A673 (cell line): Measurements from ENCODE around the gene TEX53. TPM values are rescaled to one million over a fixed set of nuclear protein-coding genes. Genes with fewer than 3 reads are reported as not detected.

ENCODE experiments used
- BruUV-seq: library from RNA; stranded (reverse); fragments of 400-500 nt; replicated peaks from 2 replicates; lab custom pipeline; 2021; lab: Mats Ljungman, UMichigan
- CTCF ChIA-PET: fragments of 300-600 bp; sonication (Branson Sonifier 250); formaldehyde crosslinking; loops from one replicate; lab custom pipeline; 2022; ENCODE audit warnings: antibody characterized with exemption; lab: Charles Lee
- POLR2A ChIA-PET: fragments of 300-600 bp; sonication (Branson Sonifier 250); formaldehyde crosslinking; loops from one replicate; lab custom pipeline; 2022; ENCODE audit warnings: antibody characterized with exemption; ENCODE audit not compliant: low non-redundant PET; lab: Charles Lee
- DNase-seq: peaks from one replicate; pipeline ENCODE4 v3.0.0-alpha.2; 2015; ENCODE audit warnings: low spot score
- H3K27ac ChIP-seq: fragments of 200-600 bp; sonication (generic); 2 replicates; pipeline ENCODE4 v1.5.1; 2016; ENCODE audit warnings: mixed run types, low read depth, mild to moderate bottlenecking, mixed read lengths, antibody characterized with exemption, low read length; ENCODE audit not compliant: poor library complexity, severe bottlenecking
- H3K27me3 ChIP-seq: fragments of 200-600 bp; sonication (generic); replicated peaks from 2 replicates; pipeline ENCODE4 v1.6.1; 2017; ENCODE audit warnings: mixed run types, low read depth, mild to moderate bottlenecking, mixed read lengths, antibody characterized with exemption, low read length; ENCODE audit not compliant: insufficient read depth, poor library complexity
- H3K36me3 ChIP-seq: fragments of 200-600 bp; sonication (generic); 2 replicates; pipeline ENCODE4 v1.6.1; 2016; ENCODE audit warnings: mixed run types, mild to moderate bottlenecking, mixed read lengths, antibody characterized with exemption, low read length; ENCODE audit not compliant: insufficient read depth, poor library complexity, severe bottlenecking
- H3K4me1 ChIP-seq: fragments of 200-600 bp; sonication (generic); 2 replicates; pipeline ENCODE4 v1.6.1; 2017; ENCODE audit warnings: mixed run types, mild to moderate bottlenecking, mixed read lengths, antibody characterized with exemption, low read length; ENCODE audit not compliant: insufficient read depth, poor library complexity, severe bottlenecking
- H3K4me3 ChIP-seq: fragments of 200-600 bp; sonication (generic); 2 replicates; pipeline ENCODE4 v1.5.1; 2016; ENCODE audit warnings: low read depth, mixed run types, mild to moderate bottlenecking, mixed read lengths, low read length; ENCODE audit not compliant: poor library complexity, severe bottlenecking
- H3K9me3 ChIP-seq: fragments of 200-600 bp; sonication (generic); 2 replicates; pipeline ENCODE4 v1.6.1; 2016; ENCODE audit warnings: mixed run types, low read depth, mild to moderate bottlenecking, mixed read lengths, antibody characterized with exemption, low read length; ENCODE audit not compliant: poor library complexity, severe bottlenecking
- EZH2 ChIP-seq: fragments of 200-600 bp; sonication (generic); IDR thresholded peaks from 2 replicates; pipeline ENCODE4 v1.6.1; 2017; ENCODE audit warnings: borderline replicate concordance, low read depth, mild to moderate bottlenecking, mixed read lengths, antibody characterized with exemption, low read length; ENCODE audit not compliant: poor library complexity, severe bottlenecking
- intact Hi-C: fragments of 100-400 bp; cut with micrococcal nuclease; formaldehyde crosslinking; loops from one replicate; pipeline ENCODE4 v1.10.0; 2022; ENCODE audit not compliant: unreplicated experiment
- total RNA-seq: library from RNA; stranded (reverse); gene quantifications from 2 replicates; pipeline ENCODE4 v1.2.3, GENCODE V29; 2021
- TF ChIP-seq, protein P1 (sequence below): fragments of 300-800, 200-600 bp; sonication (generic); conservative IDR thresholded peaks from 2 replicates; pipeline ENCODE4 v1.5.1; 2017; ENCODE audit warnings: low read depth, mild to moderate bottlenecking, antibody characterized with exemption, low read length, moderate library complexity, mixed read lengths

Gene TEX53
- total RNA-seq, 1 experiment from 2014 or later = not detected

- no peak for DNase-seq
- Histone ChIP-seq H3K27ac (no peak overlapping the region), H3K4me1 (no peaks in the 10 kb centered on the region), H3K9me3 (no peaks in the 10 kb centered on the region), H3K27me3 (no peaks in the 10 kb centered on the region), H3K36me3 (peaks cover 12% of the 10 kb centered on the region), H3K4me3 (no peak overlapping the region)
- BruUV-seq = no TSS peak
- no peak for TF ChIP-seq EZH2
- TF ChIP-seq, protein P1, sequence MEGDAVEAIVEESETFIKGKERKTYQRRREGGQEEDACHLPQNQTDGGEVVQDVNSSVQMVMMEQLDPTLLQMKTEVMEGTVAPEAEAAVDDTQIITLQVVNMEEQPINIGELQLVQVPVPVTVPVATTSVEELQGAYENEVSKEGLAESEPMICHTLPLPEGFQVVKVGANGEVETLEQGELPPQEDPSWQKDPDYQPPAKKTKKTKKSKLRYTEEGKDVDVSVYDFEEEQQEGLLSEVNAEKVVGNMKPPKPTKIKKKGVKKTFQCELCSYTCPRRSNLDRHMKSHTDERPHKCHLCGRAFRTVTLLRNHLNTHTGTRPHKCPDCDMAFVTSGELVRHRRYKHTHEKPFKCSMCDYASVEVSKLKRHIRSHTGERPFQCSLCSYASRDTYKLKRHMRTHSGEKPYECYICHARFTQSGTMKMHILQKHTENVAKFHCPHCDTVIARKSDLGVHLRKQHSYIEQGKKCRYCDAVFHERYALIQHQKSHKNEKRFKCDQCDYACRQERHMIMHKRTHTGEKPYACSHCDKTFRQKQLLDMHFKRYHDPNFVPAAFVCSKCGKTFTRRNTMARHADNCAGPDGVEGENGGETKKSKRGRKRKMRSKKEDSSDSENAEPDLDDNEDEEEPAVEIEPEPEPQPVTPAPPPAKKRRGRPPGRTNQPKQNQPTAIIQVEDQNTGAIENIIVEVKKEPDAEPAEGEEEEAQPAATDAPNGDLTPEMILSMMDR = no peak
- ChIA-PET CTCF (no interaction called here), POLR2A (no interaction called here)
- intact Hi-C loops = no loop called here
These were observed 24.0 kb downstream of the TEX53 start for GRCh38 chr9:114633438-114634089.

- Histone ChIP-seq H3K27ac (no peak overlapping the region), H3K27me3 (no peaks in the 10 kb centered on the region), H3K9me3 (no peaks in the 10 kb centered on the region), H3K36me3 (peaks cover 27% of the 10 kb centered on the region), H3K4me1 (no peaks in the 10 kb centered on the region), H3K4me3 (no peak overlapping the region)
- no peak for DNase-seq
- TF ChIP-seq EZH2 = no peak
- TF ChIP-seq, protein P1 = no peak
- no TSS peak for BruUV-seq
- CTCF ChIA-PET = no interaction called here
- intact Hi-C loops = no loop called here
- POLR2A ChIA-PET = interaction anchor here (0.7 kb wide), 1 partner anchor 216 kb away, joined by 21 read pairs; no protein-coding TSS in a partner anchor
These were observed 26.4 kb downstream of the TEX53 start for GRCh38 chr9:114631166-114631565.

GRCh38 chr9:114629563-114630090 lies 28.0 kb downstream of the TEX53 start:
- TF ChIP-seq, protein P1 = no peak
- TF ChIP-seq EZH2 = no peak
- POLR2A ChIA-PET = no interaction called here
- DNase-seq = no peak
- Histone ChIP-seq H3K27me3 (no peaks in the 10 kb centered on the region), H3K9me3 (no peaks in the 10 kb centered on the region), H3K4me1 (no peaks in the 10 kb centered on the region), H3K36me3 (peaks cover 27% of the 10 kb centered on the region), H3K27ac (no peak overlapping the region), H3K4me3 (no peak overlapping the region)
- BruUV-seq = no TSS peak
- CTCF ChIA-PET = no interaction called here
- intact Hi-C loops = no loop called here
